ENCODE results near the gene SKAP2.

SKAP2 gene

GRCh38 chr7:26629696-26630095 lies 234.7 kb downstream of the SKAP2 start:
- no peak for DNase-seq

DNA sequence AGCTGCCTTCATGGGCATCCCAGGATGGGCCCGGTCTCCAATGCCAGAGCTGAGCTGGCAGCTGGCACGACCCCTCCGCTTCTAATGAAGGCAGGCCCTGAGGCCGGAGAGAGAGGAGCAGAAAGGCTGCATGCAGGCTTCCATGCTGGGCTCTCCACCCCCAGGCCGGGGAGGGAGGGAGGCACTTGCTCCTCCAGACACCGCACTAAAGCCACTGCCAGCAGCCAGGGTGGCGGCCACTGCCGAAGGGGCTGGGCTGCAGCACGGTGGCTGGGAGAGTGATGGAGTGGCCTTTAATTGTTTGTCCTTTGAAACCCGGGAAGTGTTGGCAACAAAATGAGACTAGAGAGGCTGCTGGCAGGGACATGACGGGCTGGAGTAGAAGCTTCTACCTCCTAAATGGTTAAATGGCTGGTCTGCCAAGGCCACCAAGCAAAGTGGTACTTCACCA lies 236.5 kb downstream of the SKAP2 start:
- DNase-seq = no peak

GRCh38 chr7:26627221-26627620 lies 237.2 kb downstream of the SKAP2 start:
- no peak for DNase-seq

DNA sequence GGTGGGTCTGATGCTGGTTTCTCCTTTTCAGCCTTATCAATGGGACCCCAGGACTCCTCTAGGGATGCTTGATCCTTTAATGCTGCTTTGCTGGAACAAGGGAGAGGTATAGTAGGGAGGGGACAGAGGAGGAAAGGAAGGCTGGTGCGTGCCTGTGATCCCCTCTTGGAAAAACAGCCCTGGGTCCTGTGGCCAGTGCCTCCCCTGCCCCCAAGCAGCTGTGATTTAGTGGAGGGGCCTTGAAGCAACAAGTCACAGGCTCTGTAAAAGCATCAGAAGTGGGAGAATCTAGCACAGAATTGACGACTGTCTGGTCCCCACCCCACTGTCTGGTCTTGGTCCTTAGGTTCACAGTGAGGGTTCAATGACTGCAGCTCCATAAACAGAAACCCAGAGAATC lies 237.7 kb downstream of the SKAP2 start:
- no peak for DNase-seq

- DNase-seq = no peak
Measured at GRCh38 chr7:26626156-26626555, 238.2 kb downstream of the SKAP2 start.

DNA sequence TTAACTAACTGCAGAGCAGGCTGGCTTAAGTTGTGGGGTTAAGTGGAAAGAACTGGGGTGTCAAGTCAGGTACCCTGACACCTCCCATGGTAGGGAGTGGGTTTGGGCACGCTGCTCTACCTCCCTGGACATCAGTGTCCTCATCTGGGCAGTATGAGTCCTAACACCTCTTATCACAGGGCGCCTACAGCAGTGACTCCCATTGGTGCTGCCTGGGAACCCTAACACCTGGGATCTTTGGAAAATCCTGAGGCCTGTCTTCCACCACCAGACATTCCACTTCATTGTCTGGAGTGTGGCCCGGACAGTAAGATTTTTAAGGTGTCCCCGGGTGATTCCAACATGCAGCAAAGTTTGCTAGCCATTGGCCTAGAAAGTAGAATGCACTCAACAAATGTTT lies 239.1 kb downstream of the SKAP2 start:
- no peak for DNase-seq

DNA sequence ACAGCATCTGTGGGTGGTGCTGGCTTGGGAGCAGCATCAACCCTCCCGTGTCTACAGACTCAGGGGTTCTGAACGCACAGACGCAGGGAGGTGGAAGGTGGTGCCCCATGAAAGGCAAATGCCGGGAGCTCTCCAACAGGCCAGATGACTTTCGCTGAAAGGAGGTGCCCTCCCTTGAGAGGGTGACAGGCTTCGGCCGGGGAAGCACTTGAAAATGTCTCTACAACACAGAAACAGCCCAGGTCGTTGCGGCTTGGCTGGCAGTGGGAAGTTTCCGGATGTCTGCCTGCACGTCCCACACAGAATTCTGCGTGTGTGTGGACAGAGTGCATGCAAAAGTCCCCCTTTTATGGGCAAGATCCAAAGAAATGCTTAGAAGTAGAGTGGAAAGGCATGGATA lies 239.6 kb downstream of the SKAP2 start:
- DNase-seq = no peak

- no peak for DNase-seq
Measured at GRCh38 chr7:26624431-26624830, 240.0 kb downstream of the SKAP2 start.

- DNase-seq = no peak
Measured at GRCh38 chr7:26620352-26620751, 244.0 kb downstream of the SKAP2 start.

- no peak for DNase-seq
Measured at GRCh38 chr7:26619348-26619984, 244.9 kb downstream of the SKAP2 start.

DNA sequence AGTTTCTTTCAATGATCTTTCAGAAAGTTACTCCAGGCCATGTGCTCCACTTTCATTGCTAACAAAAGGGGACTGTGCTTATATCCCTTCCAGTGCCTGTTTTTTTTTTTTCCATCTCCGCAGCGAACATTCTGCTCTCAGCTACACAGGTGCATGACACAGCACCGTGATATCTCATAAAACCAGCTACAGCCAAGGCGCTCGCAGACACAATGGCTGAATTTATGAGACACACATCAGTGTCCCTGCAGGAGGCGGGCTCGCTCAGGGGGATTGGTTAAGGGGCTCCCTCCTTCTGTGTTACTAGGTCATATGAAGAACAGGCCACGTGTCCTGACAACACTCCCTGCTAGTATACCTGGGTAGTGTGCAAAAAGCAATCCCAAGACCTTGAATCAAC lies 245.5 kb downstream of the SKAP2 start:
- no peak for DNase-seq

DNA sequence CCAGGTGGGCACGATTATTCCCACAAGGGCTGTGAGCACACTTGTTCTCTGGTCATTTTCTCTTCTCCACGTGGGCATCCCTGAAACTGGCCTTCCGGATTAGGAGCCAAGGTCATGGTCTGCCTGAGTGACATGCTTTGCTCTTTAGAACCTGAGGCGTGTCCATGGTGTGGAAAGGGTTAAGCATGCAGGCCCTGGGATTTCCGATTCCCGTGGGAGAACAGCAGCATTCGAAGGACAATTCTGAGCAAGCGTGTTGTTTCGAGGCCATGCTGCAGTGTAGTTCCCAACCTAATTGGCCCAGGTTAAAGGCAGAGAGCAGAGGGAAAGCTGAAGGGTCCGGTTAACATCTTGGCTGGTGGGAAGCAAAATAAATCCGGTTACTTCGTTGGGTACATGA lies 245.9 kb downstream of the SKAP2 start:
- DNase-seq = no peak

Measured in stimulated activated naive CD4-positive, alpha-beta T cell (primary cell).